HTERT RPE-1 (cell line): ENCODE data around the gene CCNA2.

Experiments
- in situ Hi-C: fragments of 300-500 bp; cut with MboI; formaldehyde crosslinking; loops from 4 replicates; pipeline ENCODE4 v1.14.3; 2020; ENCODE audit warnings: low sequenced_read_pairs

Gene CCNA2

GRCh38 chr4:121806411-121806810 is 17.3 kb downstream of the CCNA2 start:
- in situ Hi-C loops: no loop called here

DNA sequence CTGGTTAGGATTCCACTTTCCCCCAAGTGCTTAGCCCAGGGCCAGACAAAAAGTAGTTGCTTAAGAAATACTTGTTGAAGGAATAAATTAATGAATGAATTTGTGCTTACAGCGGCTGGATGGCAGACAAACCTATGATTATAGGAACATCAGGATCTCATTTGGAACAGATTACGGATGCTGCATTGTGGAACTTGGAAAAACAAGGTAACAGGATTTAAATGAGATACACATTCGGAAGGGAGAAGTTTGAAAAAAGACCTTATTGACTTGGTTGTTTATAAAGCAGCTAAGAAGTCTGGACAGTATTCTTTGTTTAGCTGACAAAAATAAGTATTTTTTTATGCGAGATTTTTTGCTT is 22.0 kb downstream of the CCNA2 start:
- in situ Hi-C loops: no loop called here

DNA sequence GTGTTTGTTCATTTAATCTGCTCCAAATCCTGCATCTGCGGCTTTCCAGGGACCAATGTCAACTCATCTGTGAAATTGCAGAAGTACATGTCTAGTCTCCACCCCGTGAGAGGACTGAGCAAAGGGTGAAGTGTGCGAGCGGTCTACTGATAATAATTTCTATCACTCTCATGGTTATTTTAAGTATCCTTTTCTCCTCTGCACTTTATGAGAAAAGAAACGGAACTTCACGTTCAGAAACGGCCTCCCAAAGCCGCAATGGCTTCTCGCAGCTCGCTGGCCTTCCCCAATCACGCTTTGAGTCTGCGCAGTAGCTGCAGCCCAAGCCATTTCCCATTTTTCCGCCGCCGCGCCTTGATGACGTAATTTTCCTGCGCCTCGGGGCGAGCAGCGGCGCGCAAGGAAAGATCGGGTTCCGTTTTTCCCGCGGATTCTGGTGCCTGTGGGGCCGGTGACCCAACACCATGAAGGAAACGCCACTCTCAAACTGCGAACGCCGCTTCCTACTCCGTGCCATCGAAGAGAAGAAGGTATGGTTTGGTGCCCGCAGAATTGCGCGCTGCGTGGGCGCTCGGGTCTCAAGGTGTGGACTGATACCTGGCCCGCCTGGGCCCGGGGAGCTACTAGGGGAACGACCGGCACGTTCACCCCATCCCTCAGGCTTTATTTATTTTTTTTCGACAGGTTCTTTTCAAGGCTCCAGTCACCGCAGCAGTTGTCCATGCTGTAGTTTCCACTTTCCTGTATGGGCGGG is 22.5 kb downstream of the CCNA2 start, which contains the start of gene EXOSC9:
Gene EXOSC9, plus strand, starts transcription at position 363 of the 754 bp plus-strand sequence. Its CDS starts 102 bp downstream, at position 465.
- in situ Hi-C loops: no loop called here

DNA sequence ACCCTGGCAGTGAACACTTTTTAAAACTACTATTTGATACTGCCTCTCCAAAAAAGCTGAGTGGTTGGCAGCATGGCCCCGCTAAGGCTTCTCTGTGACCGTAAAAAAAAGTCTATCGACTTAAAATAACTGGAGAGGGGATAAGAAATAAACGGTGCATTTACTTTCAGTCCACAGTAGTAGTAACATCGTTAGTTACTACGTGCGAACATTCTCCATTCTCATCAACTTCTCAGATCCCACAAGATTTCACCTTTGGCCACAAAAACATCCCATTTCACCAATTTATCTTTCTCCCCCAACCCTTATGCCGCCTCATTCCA is 23.1 kb downstream of the CCNA2 start:
- in situ Hi-C loops: no loop called here

- in situ Hi-C loops: no loop called here
Observed at GRCh38 chr4:121799867-121800501, 23.7 kb downstream of the CCNA2 start.

GRCh38 chr4:121799208-121799823 is 24.4 kb downstream of the CCNA2 start:
- in situ Hi-C loops: no loop called here

GRCh38 chr4:121796283-121796682 is 27.4 kb downstream of the CCNA2 start:
- in situ Hi-C loops: no loop called here

DNA sequence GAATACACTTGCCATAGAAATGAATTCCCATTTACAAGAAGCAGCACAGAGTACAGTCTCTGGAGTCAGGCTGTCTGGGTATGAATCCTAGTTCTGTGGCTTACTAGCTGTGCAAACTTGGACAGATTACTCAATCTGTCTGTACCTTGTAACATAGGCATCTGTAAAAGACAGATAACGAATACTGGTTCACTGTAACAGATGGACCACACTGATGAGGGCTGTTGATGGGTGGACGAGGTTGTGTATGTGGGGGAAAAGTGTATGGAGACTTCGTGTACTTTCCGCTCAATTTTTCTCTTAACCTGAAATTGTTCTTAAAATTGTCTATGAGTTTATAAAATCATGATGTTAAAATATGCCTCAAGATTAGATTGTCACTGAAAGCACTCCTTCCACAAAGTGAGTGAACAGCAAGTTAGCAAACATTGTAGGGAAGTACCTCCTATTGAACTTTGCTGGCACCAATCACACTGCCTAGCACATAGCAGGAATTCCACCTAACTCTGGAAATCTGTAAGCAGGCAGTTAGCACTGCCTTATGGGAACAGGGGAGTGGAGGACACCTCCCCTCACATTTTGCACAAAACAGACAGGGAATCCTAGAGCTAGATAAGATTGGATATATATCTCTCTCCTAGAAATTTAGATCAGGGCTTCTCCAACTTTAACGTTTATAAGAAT is 29.0 kb downstream of the CCNA2 start:
- in situ Hi-C loops: no loop called here

DNA sequence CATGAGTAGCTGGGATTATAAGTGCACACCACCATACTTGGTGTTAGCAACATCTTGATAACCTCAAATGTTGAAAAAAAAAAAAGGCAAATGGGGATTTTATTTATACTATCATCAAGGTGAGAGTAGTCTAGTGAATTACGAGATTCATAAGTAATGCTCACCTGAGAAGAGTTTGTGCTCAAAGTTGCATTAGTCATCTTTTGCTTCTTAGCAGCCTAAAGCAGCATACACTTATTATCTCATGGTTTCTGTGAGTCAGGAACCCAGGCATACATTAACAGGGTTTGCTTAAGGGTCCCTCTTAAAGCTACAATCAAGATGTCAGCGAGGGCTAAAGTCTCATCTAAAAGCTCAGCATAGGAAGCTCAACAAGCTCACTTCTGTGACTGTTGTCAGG is 30.7 kb downstream of the CCNA2 start:
- in situ Hi-C loops: no loop called here

GRCh38 chr4:121791481-121791880 is 32.2 kb downstream of the CCNA2 start:
- in situ Hi-C loops: no loop called here

DNA sequence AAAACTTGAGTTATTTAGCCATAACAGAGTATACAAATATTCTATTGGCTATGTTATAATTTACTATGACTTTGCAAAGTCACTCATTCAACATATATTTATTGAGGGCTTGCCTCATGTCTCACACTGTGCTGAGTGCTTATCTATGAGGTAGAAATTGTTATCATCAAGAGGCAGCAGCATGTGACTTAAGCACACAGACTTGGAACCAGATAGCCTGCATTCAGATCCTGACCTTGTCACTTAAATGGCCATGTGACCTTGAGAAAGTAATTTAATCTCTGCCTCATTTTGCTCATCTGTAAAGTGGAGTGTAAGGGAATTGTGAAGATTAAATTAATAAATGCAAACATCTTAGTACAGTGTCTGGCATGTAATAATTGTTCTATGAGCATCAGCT is 32.7 kb downstream of the CCNA2 start:
- in situ Hi-C loops: no loop called here

DNA sequence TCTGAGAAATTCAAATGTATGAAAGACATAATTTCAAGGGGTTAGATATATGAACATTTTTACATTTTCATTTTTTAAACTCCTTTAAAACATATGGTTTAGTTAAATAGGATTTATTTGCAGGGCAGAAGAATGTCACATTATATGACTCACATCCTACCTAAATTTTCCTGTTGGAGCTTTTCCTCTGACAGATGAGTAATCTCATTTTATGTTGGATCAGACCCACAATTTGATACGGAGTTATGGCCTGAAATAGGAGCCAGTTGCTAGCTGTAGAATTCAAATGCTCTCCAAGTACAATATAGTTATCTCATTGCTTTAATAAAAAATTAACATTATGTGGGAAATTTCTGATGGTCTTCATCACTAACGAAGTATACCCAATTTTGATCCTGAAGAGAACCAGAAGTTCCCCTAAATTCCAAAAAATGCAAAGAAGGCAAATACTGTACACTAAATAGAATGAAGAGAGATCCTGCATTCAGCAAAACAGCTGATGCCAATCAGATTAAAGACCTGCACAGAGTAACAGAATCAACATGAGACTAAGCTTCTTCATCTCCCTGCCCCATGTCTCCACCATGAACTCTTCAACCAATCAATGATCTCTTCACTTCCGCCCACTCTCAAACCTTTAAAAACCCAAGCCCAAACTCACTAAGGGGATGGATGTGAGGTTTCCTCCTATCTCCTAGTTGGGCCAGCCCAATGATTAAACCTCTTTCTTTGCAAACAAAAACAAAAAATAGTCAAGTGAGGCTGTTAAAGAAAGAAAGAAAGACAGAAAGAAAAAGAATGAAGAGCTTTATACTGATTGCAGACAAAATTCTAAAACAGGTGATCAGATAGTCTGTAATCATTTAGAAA is 33.5 kb downstream of the CCNA2 start:
- in situ Hi-C loops: no loop called here

DNA sequence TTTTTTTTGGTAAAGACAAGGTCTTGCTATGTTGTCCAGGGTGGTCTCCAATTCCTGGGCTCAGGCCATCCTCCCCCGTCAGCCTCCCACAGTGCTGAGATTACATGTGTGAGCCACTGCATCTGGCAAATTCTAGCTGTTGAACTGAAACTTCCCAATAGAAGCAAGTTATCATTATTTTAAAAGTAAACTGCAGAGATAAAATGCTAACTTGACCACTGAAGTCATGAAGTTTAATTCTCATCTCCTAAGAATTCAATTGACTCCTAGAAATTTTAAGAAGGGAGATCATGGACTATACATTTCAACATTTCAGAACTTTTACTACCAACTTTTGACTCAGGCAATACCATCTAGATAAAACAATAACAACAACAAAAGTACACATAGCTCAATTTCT is 34.2 kb downstream of the CCNA2 start:
- in situ Hi-C loops: no loop called here

GRCh38 chr4:121788896-121789295 is 34.8 kb downstream of the CCNA2 start:
- in situ Hi-C loops: no loop called here

DNA sequence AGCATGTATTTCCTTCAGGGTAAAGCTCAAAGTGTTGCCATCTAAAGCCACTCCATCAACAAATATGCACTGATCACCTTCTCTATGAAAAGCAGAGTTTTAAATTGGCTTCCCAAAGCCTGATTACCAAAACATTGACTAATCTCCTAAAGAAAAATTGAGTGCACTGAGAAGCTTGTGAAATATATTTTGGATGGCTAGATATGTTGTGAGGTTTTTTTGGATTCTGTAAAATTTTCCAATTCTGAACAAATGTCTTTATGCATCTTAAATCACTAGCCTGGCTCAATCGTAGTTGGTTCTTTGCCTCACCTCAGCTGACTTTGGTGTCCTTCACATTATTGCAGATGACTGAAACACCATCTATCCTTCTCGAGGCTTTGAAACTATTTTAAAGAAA is 37.5 kb downstream of the CCNA2 start:
- in situ Hi-C loops: no loop called here

GRCh38 chr4:121785479-121785878 is 38.2 kb downstream of the CCNA2 start:
- in situ Hi-C loops: no loop called here

- in situ Hi-C loops: no loop called here
Observed at GRCh38 chr4:121784975-121785374, 38.7 kb downstream of the CCNA2 start.

DNA sequence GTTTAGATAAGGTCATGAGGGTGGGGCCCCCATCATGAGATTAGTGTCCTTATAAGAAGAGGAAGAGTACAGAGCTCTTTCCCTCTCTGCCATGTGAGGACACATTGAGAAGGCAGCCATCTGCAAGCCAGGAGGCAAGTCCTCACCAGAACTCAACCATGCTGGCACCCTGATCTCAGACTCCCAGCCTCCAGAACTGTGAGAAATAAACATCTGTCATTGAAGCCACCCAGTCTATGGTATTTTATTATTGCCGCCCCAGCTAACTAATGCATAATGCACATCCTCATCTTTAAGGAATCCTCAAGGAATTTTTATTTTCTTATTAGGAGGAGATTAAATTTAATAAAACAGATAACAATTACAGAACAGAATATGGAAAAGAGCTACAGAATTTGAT is 39.3 kb downstream of the CCNA2 start:
- in situ Hi-C loops: no loop called here

- in situ Hi-C loops: no loop called here
Observed at GRCh38 chr4:121783210-121783609, 40.5 kb downstream of the CCNA2 start.

DNA sequence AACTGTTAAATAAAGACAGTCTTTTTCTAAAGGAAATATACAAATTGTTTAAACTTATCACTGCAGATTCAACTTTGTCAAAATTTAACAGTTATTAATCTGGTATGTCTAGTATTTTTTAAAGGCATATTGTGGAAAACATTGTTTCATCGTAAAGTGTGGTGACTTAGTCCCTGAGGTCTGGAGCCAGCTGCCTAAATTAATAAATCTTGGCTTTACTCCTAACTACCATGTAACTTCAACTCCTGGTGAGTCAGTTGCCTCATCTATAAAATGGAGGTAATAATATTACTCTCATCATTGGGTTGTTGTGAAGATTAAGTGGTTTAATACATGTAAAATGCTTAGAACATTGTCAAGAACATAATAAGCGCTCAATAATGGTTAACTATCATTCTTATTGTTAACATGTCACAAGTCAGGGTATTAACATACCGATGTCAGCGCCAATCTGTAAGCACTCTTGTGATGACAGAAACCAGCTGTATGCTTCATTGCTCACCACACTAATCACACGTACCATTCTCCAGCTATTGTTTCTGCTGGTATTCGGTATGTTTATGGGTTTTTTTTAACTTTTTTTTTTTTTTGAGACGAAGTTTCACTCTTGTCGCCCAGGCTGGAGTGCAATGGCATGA is 44.6 kb downstream of the CCNA2 start:
- in situ Hi-C loops: no loop called here
